Esophagus muscularis mucosa (tissue), 4 donors: ENCODE data around the gene THOC2.
"Not testable (repeated sequence)": the region's sequence is repeated elsewhere in the genome, so short reads cannot be mapped to it uniquely, and the experiment has no call there.

Experiments
- EP300 ChIP-seq: sonication (generic); formaldehyde crosslinking; IDR thresholded peaks from one replicate; pipeline ENCODE4 v1.6.1; 2017; ENCODE audit warnings: antibody characterized with exemption
- POLR2A ChIP-seq: fragments of 450-650 bp; IDR thresholded peaks from one replicate; pipeline ENCODE4 v1.6.1; 2017; ENCODE audit warnings: antibody characterized with exemption, moderate library complexity, mild to moderate bottlenecking, low read depth
- POLR2AphosphoS5 ChIP-seq, 2 donors: sonication (generic); formaldehyde crosslinking; IDR thresholded peaks; one replicate each; pipeline ENCODE4 v1.6.1; 2017; ENCODE audit warnings: antibody characterized with exemption in 2 of 2
- TF ChIP-seq, protein P1 (sequence below), 3 experiments: fragments of 200-600 bp in 2 of 3; fragments of 450-650 bp in 1 of 3; sonication (generic) in 2 of 3; IDR thresholded peaks; one replicate each; pipeline ENCODE4 v1.5.1; 2017 to 2019; ENCODE audit warnings: antibody characterized with exemption in 3 of 3, mild to moderate bottlenecking in 2 of 3, moderate library complexity in 1 of 3

DNA sequence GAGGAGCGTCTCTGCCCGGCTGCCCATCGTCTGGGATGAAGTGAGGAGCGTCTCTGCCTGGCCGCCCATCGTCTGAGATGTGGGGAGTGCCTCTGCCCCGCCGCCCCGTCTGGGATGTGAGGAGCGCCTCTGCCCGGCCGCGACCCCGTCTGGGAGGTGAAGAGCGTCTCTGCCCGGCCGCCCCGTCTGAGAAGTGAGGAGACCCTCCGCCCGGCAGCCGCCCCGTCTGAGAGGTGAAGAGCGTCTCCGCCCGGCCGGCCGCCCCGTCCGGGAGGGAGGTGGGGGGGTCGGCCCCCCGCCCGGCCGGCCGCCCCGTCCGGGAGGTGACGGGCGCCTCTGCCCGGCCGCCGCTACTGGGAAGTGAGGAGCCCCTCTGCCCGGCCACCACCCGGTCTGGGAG, 1.2 kb upstream of the THOC2 start:
- TF ChIP-seq, protein P1, sequence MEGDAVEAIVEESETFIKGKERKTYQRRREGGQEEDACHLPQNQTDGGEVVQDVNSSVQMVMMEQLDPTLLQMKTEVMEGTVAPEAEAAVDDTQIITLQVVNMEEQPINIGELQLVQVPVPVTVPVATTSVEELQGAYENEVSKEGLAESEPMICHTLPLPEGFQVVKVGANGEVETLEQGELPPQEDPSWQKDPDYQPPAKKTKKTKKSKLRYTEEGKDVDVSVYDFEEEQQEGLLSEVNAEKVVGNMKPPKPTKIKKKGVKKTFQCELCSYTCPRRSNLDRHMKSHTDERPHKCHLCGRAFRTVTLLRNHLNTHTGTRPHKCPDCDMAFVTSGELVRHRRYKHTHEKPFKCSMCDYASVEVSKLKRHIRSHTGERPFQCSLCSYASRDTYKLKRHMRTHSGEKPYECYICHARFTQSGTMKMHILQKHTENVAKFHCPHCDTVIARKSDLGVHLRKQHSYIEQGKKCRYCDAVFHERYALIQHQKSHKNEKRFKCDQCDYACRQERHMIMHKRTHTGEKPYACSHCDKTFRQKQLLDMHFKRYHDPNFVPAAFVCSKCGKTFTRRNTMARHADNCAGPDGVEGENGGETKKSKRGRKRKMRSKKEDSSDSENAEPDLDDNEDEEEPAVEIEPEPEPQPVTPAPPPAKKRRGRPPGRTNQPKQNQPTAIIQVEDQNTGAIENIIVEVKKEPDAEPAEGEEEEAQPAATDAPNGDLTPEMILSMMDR (IDR thresholded peaks at IDR 0.05) = not testable (repeated sequence)
- TF ChIP-seq POLR2A; POLR2AphosphoS5 (IDR thresholded peaks at IDR 0.05); EP300: not testable (repeated sequence)
